DMS 273 treated with DMSO at 0.1 percent for 48 hours (cell line): ENCODE results near the gene TULP3.

Source experiments
- DNase-seq: peaks from one replicate; lab custom pipeline; 2025; lab: John Stamatoyannopoulos, UW

TULP3 gene

DNA sequence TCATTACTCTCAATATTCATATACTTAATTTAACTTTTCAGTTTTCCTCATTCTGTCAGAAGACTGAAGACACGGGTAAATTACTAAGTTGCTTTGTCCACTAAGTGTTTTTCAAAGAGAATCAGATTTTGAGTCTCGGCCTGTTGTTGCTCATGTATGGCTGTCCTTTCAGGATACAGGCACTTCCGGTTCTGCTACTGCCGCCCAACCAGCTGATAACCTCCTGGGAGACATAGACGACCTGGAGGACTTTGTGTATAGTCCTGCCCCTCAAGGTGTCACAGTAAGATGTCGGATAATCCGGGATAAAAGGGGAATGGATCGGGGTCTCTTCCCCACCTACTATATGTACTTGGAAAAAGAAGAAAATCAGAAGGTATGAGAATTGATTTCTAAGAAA lies 40.2 kb downstream of the TULP3 start:
- DNase-seq = no peak

GRCh38 chr12:2933586-2933985 lies 42.9 kb downstream of the TULP3 start:
- no peak for DNase-seq

- DNase-seq = no peak
These were observed 43.7 kb downstream of the TULP3 start for GRCh38 chr12:2934371-2934770.

DNA sequence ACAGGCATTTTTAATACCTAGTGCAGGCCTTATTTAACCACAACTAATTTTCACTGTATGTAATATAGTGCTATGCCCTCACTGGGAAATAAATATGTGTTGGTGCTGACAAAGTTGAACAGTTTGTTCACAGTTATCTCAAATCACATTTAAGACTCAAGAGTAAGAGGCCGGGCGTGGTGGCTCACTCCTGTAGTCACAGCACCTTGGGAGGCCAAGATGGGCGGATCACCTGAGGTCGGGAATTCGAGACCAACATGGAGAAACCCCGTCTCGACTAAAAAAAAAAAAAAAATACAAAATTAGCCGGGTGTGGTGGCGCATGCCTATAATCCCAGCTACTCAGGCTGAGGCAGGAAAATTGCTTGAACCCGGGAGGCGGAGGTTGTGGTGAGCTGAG lies 45.6 kb downstream of the TULP3 start:
- no peak for DNase-seq

- DNase-seq = no peak
These were observed 46.8 kb downstream of the TULP3 start for GRCh38 chr12:2937500-2937899.

- DNase-seq = no peak
These were observed 48.5 kb downstream of the TULP3 start for GRCh38 chr12:2939191-2939590.

- DNase-seq = no peak
These were observed 49.9 kb downstream of the TULP3 start for GRCh38 chr12:2940564-2940963.

GRCh38 chr12:2941524-2941923 lies 50.8 kb downstream of the TULP3 start:
- no peak for DNase-seq

DNA sequence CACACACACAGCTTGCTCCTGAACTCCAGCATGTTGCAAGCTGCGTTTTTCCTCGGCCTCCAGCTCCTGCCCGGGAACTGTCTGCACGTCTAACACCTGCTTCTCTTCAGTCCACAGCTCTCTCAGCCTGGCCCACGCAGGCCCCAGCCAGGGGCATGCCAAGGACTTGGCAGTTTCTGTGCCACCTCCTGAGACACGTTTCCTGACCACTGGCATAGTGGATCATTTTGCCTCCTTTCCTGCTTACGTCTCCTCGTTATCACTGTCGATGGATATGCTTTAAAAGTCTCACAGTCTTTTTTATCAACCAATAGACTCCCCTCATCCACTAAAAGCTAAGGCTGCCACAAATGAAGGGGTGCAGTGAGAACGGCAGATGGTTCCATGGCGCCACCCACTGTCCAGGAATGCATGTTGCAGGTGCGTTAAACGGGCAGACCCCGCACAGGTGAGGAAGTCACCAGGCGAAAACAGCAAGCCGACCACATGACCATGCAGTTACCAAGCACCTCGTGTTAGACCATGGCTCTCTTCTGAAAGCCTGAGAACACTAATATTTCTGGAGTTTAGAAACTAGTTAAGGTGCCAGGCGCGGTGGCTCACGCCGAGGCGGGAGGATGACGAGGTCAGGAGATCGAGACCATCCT lies 53.8 kb downstream of the TULP3 start:
- no peak for DNase-seq

DNA sequence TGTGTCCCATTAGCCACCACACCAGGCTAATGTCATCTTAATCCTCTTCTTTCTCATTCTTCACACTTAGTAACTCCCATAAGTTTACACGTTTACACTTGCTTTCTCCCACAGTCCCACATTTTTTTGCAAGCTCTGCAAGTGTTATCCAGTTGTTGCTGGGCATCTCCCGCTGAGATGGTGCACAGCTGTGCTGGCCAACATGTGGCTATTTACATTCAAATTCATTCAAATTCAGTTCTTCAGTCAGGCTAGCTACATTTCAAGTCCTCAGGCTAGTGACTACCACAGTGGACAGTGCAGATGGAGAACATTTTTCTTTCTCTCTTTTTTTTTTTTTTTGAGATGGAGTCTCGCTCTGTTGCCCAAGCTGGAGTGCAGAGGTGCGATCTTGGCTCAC lies 58.7 kb downstream of the TULP3 start:
- DNase-seq = no peak

- no peak for DNase-seq
These were observed 65.2 kb downstream of the TULP3 start for GRCh38 chr12:2955888-2956287.

DNA sequence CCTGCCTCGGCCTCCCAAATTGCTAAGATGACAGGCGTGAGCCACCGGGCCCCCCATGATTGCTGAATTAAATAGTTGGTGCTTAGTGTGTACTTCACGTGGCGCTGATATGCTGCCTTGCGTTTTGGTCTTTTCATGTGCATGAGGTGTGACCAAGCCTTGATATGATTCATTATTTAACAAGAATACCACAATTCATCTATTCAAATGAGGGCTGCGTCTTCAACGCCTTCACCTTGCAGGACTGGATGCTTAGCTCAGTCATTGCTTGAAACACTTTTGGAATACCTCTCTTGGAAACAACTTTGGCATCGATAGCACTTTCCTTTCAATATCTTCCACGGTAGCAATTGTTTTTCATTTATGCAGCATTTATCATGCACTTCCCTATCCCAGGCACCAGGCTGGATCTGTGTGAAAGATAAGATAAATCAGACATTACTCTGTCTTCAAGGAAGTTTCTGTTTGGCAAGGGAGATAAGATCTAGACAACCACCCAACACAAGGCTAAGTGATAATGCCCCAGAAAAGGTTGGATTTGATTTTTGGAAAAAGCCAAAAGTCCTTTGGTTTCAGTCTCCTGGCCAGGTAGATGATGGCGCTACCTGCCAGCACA lies 67.2 kb downstream of the TULP3 start:
- no peak for DNase-seq

- peak; percentile 32 for DNase-seq
These were observed 67.9 kb downstream of the TULP3 start for GRCh38 chr12:2958432-2959191.

- DNase-seq = peak; percentile 15
These were observed 68.5 kb downstream of the TULP3 start, which contains the start of gene TEAD4 for GRCh38 chr12:2959192-2959504. TSS of gene TEAD4 (plus strand) at chr12:2959397.

GRCh38 chr12:2959505-2960389 lies 69.1 kb downstream of the TULP3 start:
- DNase-seq = no peak

GRCh38 chr12:2960390-2960956 lies 69.8 kb downstream of the TULP3 start:
- no peak for DNase-seq

DNA sequence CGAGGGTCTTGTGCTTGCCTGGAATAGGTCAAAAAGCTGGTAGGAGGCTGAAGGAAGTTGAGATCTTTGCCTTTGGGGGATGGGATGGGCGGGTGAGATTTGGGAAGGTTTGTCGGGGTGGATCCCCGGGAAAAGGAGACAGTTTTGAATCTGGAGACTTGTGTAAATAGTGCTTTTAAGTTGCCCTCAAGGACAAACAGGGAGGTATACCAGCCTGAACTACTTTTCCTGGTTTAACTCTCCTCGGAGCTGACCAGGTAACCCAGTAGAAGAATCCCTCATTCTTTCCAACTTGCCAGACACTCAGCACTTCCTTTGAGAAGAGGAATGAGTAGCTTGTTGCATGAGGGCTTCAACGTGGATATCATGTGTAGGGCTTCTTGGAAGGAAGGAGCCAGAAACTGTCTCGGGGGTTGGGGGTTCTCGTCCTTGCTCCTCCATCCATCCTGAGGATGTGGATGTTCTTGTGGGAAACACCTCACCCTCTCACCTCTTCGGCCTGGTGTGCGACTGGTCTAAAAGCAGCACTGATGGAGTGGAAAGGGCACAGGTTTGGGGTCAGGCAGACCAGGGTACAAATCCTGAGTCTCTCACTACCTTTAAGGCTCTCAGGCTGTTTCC lies 70.4 kb downstream of the TULP3 start:
- no peak for DNase-seq

DNA sequence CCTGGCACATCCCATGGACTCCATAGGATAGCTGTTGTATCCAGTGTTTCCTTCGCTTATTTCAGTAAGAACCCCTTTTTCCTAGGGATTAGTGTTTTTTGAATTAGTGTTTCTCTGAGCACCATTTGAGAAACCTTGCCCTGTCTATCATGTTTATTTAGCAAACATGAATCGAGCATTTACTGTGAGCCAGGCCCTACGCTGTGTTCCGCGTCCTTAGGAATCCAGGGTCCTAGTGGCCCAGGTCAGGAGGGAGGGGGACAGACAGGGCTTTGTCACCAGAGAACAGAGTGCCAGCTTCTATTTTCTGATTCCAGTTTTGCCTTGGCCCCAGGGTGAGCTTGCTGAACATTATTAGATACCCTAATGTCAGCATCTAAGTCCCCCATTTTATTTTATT lies 71.0 kb downstream of the TULP3 start:
- DNase-seq = no peak

DNA sequence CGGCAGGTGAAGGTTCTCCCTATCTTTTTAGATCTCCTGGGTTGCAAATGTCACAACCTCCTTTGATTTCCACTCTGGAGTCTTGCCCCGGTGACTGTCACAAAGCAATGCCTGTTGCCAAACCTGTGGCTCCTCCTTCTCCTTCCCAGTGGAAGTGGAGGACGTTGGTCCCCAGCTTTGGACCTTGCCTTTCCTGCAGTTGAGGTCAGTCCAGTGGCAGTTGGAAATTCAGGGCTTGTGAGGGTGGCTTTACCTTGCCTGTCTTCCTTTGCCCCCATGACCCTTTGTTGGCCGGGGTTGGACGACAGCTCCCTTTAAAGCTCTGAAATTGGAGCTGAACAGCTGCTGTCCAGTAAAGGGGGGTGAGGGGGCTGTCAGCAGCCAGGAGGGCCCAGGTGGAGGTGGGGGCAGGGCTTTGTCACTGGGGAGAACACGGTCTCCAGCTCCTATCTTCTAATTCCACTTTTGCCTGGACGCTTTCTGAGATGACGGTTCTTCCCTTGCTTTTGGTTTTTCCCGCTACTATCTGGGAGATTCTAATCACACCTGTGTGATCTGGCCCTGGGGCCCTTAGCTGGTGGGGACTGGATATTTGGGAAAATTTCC lies 72.6 kb downstream of the TULP3 start:
- DNase-seq = no peak

- DNase-seq = no peak
These were observed 73.1 kb downstream of the TULP3 start for GRCh38 chr12:2963760-2964292.

- no peak for DNase-seq
These were observed 77.0 kb downstream of the TULP3 start for GRCh38 chr12:2967651-2968050.
